A549 treated with CORT108297 at 1 μM for 4 hours (cell line): ENCODE results near the gene SPDYC. TPM values are rescaled to one million over a fixed set of nuclear protein-coding genes. Genes with fewer than 3 reads are reported as not detected.

Experiments
- total RNA-seq: library from RNA; stranded (reverse); fragments of 200-300 nt; extraction: Qiagen RNA extraction; gene quantifications from 5 replicates; pipeline ENCODE4 v1.2.3, GENCODE V29; 2022

Gene SPDYC
- total RNA-seq: not detected in 5 replicates

GRCh38 chr11:65170058-65170534 is at the start of gene SPDYC:
Gene SPDYC (plus strand): TSS chr11:65170233. CDS start chr11:65171358, 1,125 bp downstream.

GRCh38 chr11:65121865-65122696 is 48.0 kb upstream of the SPDYC start, which contains the start of the genes FAU and MRPL49:
Gene FAU (minus strand): TSS chr11:65122134. CDS start chr11:65121813, 321 bp downstream.
Gene MRPL49 (plus strand): TSS chr11:65122321. CDS start chr11:65122347, 26 bp downstream.

GRCh38 chr11:65134240-65134951 is 35.6 kb upstream of the SPDYC start, which contains the start of gene SYVN1:
Gene SYVN1 (minus strand): TSS chr11:65134519. CDS start chr11:65133601, 918 bp downstream.

GRCh38 chr11:65181569-65182257 is 11.7 kb downstream of the SPDYC start, which contains the start of gene CAPN1:
Gene CAPN1 (plus strand): TSS chr11:65181928. CDS start chr11:65182702, 774 bp downstream.

Other genes with a start within 250 kb of the SPDYC start
- 4.5 to 6.9 TPM (median 4.9 TPM) in 5 replicates for gene PPP2R5B, start 245.5 kb upstream of the SPDYC start, total RNA-seq
- gene GPHA2, start 234.3 kb upstream of the SPDYC start, total RNA-seq: not detected in 5 replicates
- gene MAJIN, start 198.1 kb upstream of the SPDYC start, total RNA-seq: not detected in 5 replicates
- 0.74 to 1.0 TPM (median 0.96 TPM) in 5 replicates for gene BATF2, start 173.3 kb upstream of the SPDYC start, total RNA-seq
- gene ARL2, start 156.1 kb upstream of the SPDYC start, total RNA-seq: 167 to 196 TPM (median 191 TPM) in 5 replicates
- gene SNX15, start 142.8 kb upstream of the SPDYC start, total RNA-seq: 20.7 to 25.8 TPM (median 23.6 TPM) in 5 replicates
- 33.4 to 59.7 TPM (median 56.5 TPM) in 5 replicates for gene SAC3D1, start 129.0 kb upstream of the SPDYC start, total RNA-seq
- gene NAALADL1, start 111.7 kb upstream of the SPDYC start, total RNA-seq: 0.03 TPM in 1 of 5 replicates, not detected in the others
- gene CDCA5, start 86.2 kb upstream of the SPDYC start, total RNA-seq: 56.7 to 72.8 TPM (median 69.2 TPM) in 5 replicates
- 32.3 to 35.1 TPM (median 33.5 TPM) in 5 replicates for gene ZFPL1, start 86.0 kb upstream of the SPDYC start, total RNA-seq
- gene VPS51, start 74.0 kb upstream of the SPDYC start, total RNA-seq: 50.1 to 57.1 TPM (median 54.1 TPM) in 5 replicates
- gene TM7SF2, start 58.4 kb upstream of the SPDYC start, total RNA-seq: 4.2 to 8.3 TPM (median 6.2 TPM) in 5 replicates
- gene ZNHIT2, start 52.5 kb upstream of the SPDYC start, total RNA-seq: 13.2 to 25.1 TPM (median 24.8 TPM) in 5 replicates
- 801 to 1,074 TPM (median 1,010 TPM) in 5 replicates for gene FAU, start 48.1 kb upstream of the SPDYC start, total RNA-seq
- 72.1 to 80.3 TPM (median 75.3 TPM) in 5 replicates for gene MRPL49, start 47.9 kb upstream of the SPDYC start, total RNA-seq
- 30.5 to 45.9 TPM (median 41.9 TPM) in 5 replicates for gene SYVN1, start 35.7 kb upstream of the SPDYC start, total RNA-seq
- 97.2 to 123 TPM (median 115 TPM) in 5 replicates for gene CAPN1, start 11.7 kb downstream of the SPDYC start, total RNA-seq
- gene POLA2, start 91.7 kb downstream of the SPDYC start, total RNA-seq: 13.4 to 15.9 TPM (median 15.1 TPM) in 5 replicates
- 13.4 to 21.3 TPM (median 16.9 TPM) in 5 replicates for gene CDC42EP2, start 144.6 kb downstream of the SPDYC start, total RNA-seq
- 39.4 to 46.7 TPM (median 40.4 TPM) in 5 replicates for gene DPF2, start 163.6 kb downstream of the SPDYC start, total RNA-seq
- 0.60 to 1.1 TPM (median 1.0 TPM) in 5 replicates for gene TIGD3, start 184.5 kb downstream of the SPDYC start, total RNA-seq
- 11.0 to 13.3 TPM (median 13.1 TPM) in 5 replicates for gene SLC25A45, start 212.4 kb downstream of the SPDYC start, total RNA-seq
- 37.8 to 63.7 TPM (median 54.9 TPM) in 5 replicates for gene FRMD8, start 216.4 kb downstream of the SPDYC start, total RNA-seq